Liver (tissue), 9 donors: Measurements from ENCODE around the gene PPP2R3A. TPM values are rescaled to one million over a fixed set of nuclear protein-coding genes. Genes with fewer than 3 reads are reported as not detected.

Experiments
- DNase-seq: peaks from one replicate; pipeline ENCODE4 v3.0.0-alpha.2; 2017; ENCODE audit warnings: low spot score
- H3K27ac ChIP-seq, 2 donors: one replicate each; pipeline ENCODE4 v1.7.0; 2013; ENCODE audit warnings: inconsistent platforms in 2 of 2, low read length in 2 of 2, control low read depth in 1 of 2, low read depth in 1 of 2, mild to moderate bottlenecking in 1 of 2
- H3K27me3 ChIP-seq, 4 donors: one replicate each; pipeline versions ENCODE4 v1.6.1 to v1.7.0; 2013; ENCODE audit warnings: low read length in 3 of 4, inconsistent platforms in 1 of 4, mild to moderate bottlenecking in 1 of 4, moderate library complexity in 1 of 4; ENCODE audit not compliant: control insufficient read depth in 4 of 4, insufficient read depth in 4 of 4
- H3K36me3 ChIP-seq, 4 donors: one replicate each; pipeline versions ENCODE4 v1.6.1 to v1.7.0; 2013; ENCODE audit warnings: low read length in 3 of 4, mild to moderate bottlenecking in 3 of 4, low read depth in 1 of 4, moderate library complexity in 1 of 4; ENCODE audit not compliant: control insufficient read depth in 4 of 4, insufficient read depth in 3 of 4
- H3K4me1 ChIP-seq, 4 donors: one replicate each; pipeline versions ENCODE4 v1.6.1 to v1.7.0; 2013; ENCODE audit warnings: low read length in 3 of 4, mild to moderate bottlenecking in 3 of 4, moderate library complexity in 1 of 4; ENCODE audit not compliant: control insufficient read depth in 4 of 4, insufficient read depth in 4 of 4
- H3K4me3 ChIP-seq, 3 donors: one replicate each; pipeline versions ENCODE4 v1.6.1 to v1.7.0; 2013; ENCODE audit warnings: low read length in 3 of 3, control low read depth in 1 of 3, low read depth in 1 of 3, mild to moderate bottlenecking in 1 of 3
- H3K9ac ChIP-seq, 2 donors: one replicate each; pipeline ENCODE4 v1.7.0; 2013; ENCODE audit warnings: low read length in 2 of 2, mild to moderate bottlenecking in 2 of 2, moderate library complexity in 2 of 2, control low read depth in 1 of 2, low read depth in 1 of 2
- H3K9me3 ChIP-seq, 4 donors: one replicate each; pipeline versions ENCODE4 v1.6.1 to v1.7.0; 2013; ENCODE audit warnings: low read length in 3 of 4; ENCODE audit not compliant: control insufficient read depth in 4 of 4
- CTCF ChIP-seq: fragments of 150-350 bp; IDR thresholded peaks from 2 replicates; pipeline ENCODE4 v1.5.1; 2017; ENCODE audit warnings: improper control_type of control experiment, low read depth, low read length; ENCODE audit not compliant: missing input control
- EGR1 ChIP-seq, 2 donors: IDR thresholded peaks; 2 replicates each; pipeline ENCODE4 v1.6.1; 2016 to 2018; ENCODE audit warnings: antibody characterized with exemption in 2 of 2, low read depth in 2 of 2
- FOXA1 ChIP-seq: IDR thresholded peaks from 2 replicates; pipeline ENCODE4 v1.6.1; 2016; ENCODE audit warnings: antibody characterized with exemption
- FOXA2 ChIP-seq: IDR thresholded peaks from 2 replicates; pipeline ENCODE4 v1.6.1; 2016; ENCODE audit warnings: antibody characterized with exemption
- HNF4A ChIP-seq, 2 donors: conservative IDR thresholded peaks; 2 replicates each; pipeline ENCODE4 v1.6.1; 2016; ENCODE audit warnings: antibody characterized with exemption in 2 of 2, mild to moderate bottlenecking in 2 of 2
- HNF4G ChIP-seq: IDR thresholded peaks from 2 replicates; pipeline ENCODE4 v1.6.1; 2016; ENCODE audit warnings: antibody characterized with exemption
- JUND ChIP-seq, 2 donors: IDR thresholded peaks; 2 replicates each; pipeline ENCODE4 v1.6.1; 2016; ENCODE audit warnings: antibody characterized with exemption in 2 of 2
- NR2F2 ChIP-seq: IDR thresholded peaks from 2 replicates; pipeline ENCODE4 v1.6.1; 2016; ENCODE audit warnings: antibody characterized with exemption
- RAD21 ChIP-seq, 2 donors: IDR thresholded peaks; 2 replicates each; pipeline ENCODE4 v1.6.1; 2016; ENCODE audit warnings: antibody characterized with exemption in 2 of 2, mild to moderate bottlenecking in 2 of 2
- REST ChIP-seq: IDR thresholded peaks from 2 replicates; pipeline ENCODE4 v1.6.1; 2016; ENCODE audit warnings: antibody characterized with exemption, mild to moderate bottlenecking
- RXRA ChIP-seq, 2 donors: IDR thresholded peaks; 2 replicates each; pipeline ENCODE4 v1.6.1; 2017 to 2018; ENCODE audit warnings: antibody characterized with exemption in 2 of 2, mild to moderate bottlenecking in 1 of 2
- SP1 ChIP-seq: IDR thresholded peaks from 2 replicates; pipeline ENCODE4 v1.6.1; 2018; ENCODE audit warnings: antibody characterized with exemption, mild to moderate bottlenecking
- TAF1 ChIP-seq: conservative IDR thresholded peaks from 2 replicates; pipeline ENCODE4 v1.6.1; 2016; ENCODE audit warnings: antibody characterized with exemption, mild to moderate bottlenecking
- WGBS: extraction: QIAGEN DNeasy Blood & Tissue Kit; methylation state at CpG from one replicate; pipeline ENCODE4 v1.1.7; 2013; 5-methylcytosine and 5-hydroxymethylcytosine counted together
- polyA plus RNA-seq, 2 donors: library from polyadenylated mRNA; stranded (reverse) in 1 of 2; unstranded in 1 of 2; fragments of 200-250 nt in 1 of 2; fragments of >200 nt in 1 of 2; fragmentation: Nextera tagmentation in 1 of 2; extraction: Ambion mirVana in 1 of 2; gene quantifications; one replicate each; pipeline versions ENCODE4 v1.2.1 to v1.2.3, GENCODE V29; 2013 to 2015
- total RNA-seq, 2 donors: library from RNA; depleted of rRNA; stranded (reverse); fragments of >200 nt; gene quantifications; one replicate each; pipeline ENCODE4 v1.2.3, GENCODE V29; 2014
- donor health status: healthy.
- donor health status: healthy.
- donor health status: healthy.
- donor health status: healthy.
- donor health status: healthy.

The PPP2R3A gene
- total and polyA plus RNA-seq, 4 donors: 0.54 to 3.3 (median 1.6) TPM

GRCh38 chr3:136075811-136076210 is 110.3 kb downstream of the PPP2R3A start:
- H3K36me3 ChIP-seq: no peaks in the 10 kb centered on the region
- peaks cover 0 to 9% (median 4%) of the 10 kb centered on the region in 4 donors for H3K4me1 ChIP-seq
- H3K9ac ChIP-seq: no peak overlapping the region
- no peak for DNase-seq
- no peak for TF ChIP-seq REST
- TF ChIP-seq RXRA (IDR thresholded peaks at IDR 0.05): peak in 1 of 2 donors; percentile 50
- no peak for TF ChIP-seq TAF1
- no peak for TF ChIP-seq SP1
- TF ChIP-seq HNF4G: no peak
- TF ChIP-seq NR2F2: no peak
- no peak for TF ChIP-seq FOXA2
- TF ChIP-seq EGR1 (IDR thresholded peaks at IDR 0.05; ENCODE audit: low read depth in 2 of 2): no peak
- TF ChIP-seq JUND (IDR thresholded peaks at IDR 0.05): no peak
- peak in 1 of 2 donors; percentile 9 for TF ChIP-seq HNF4A (conservative IDR thresholded peaks at IDR 0.05)
- no peak for TF ChIP-seq CTCF
- no peak for TF ChIP-seq FOXA1
- WGBS: 42% methylated on average over 3 of the region's 3 CpGs
- H3K27me3 ChIP-seq: no peaks in the 10 kb centered on the region
- H3K27ac ChIP-seq: no peak overlapping the region
- no peak overlapping the region for H3K4me3 ChIP-seq
- H3K9me3 ChIP-seq: no peaks in the 10 kb centered on the region

GRCh38 chr3:136078421-136079364 is 113.2 kb downstream of the PPP2R3A start:
- Histone ChIP-seq H3K4me1 (peaks cover 0 to 9% (median 4%) of the 10 kb centered on the region in 4 donors), H3K9ac (no peak overlapping the region), H3K9me3 (no peaks in the 10 kb centered on the region), H3K27ac (no peak overlapping the region), H3K4me3 (no peak overlapping the region), H3K27me3 (no peaks in the 10 kb centered on the region), H3K36me3 (no peaks in the 10 kb centered on the region)
- TF ChIP-seq HNF4G (no peak), CTCF (peak; percentile 60), RAD21 (IDR thresholded peaks at IDR 0.05) (peak; percentile 83 to 88), TAF1 (no peak)
- 77% methylated on average over 6 of the region's 6 CpGs for WGBS
- no peak for DNase-seq
